Activated T-cell treated with anti-CD3 and anti-CD28 coated beads, Interleukin-2, amount 50 U/mL, for 48 hours (primary cell): Measurements from ENCODE around the gene CMPK1.
A peak's percentile ranks its signal among the peaks of the same experiment; 100 is the strongest.
"Not testable (repeated sequence)": the region's sequence is repeated elsewhere in the genome, so short reads cannot be mapped to it uniquely, and the experiment has no call there.

ENCODE experiments used
- DNase-seq, 2 experiments: peaks; one replicate each; pipeline ENCODE4 v3.0.0-alpha.2; 2020

CMPK1 gene, protein sequence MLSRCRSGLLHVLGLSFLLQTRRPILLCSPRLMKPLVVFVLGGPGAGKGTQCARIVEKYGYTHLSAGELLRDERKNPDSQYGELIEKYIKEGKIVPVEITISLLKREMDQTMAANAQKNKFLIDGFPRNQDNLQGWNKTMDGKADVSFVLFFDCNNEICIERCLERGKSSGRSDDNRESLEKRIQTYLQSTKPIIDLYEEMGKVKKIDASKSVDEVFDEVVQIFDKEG

DNA sequence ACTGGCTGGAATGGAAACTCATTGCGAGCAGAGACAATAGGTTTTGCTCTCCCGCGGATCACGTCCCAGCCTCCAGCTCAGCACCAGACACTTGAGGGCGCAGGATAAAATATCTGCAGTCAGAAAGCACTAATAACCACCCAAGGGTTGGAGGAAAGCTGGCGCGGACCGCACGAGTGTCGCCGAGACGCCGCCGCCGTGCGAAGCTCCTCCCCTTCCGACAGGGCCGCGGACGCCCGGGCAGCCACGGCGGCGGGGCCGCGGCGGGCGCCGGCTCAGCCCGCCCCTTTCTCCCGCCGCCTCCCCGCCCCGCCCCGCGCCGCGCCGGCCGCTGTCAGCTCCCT, at the start of gene CMPK1:
Gene CMPK1, plus strand, starts transcription at position 213 of the 344 bp plus-strand sequence. CDS start 156 bp downstream, outside the sequence.
- DNase-seq: peak; percentile 78 to 86

DNA sequence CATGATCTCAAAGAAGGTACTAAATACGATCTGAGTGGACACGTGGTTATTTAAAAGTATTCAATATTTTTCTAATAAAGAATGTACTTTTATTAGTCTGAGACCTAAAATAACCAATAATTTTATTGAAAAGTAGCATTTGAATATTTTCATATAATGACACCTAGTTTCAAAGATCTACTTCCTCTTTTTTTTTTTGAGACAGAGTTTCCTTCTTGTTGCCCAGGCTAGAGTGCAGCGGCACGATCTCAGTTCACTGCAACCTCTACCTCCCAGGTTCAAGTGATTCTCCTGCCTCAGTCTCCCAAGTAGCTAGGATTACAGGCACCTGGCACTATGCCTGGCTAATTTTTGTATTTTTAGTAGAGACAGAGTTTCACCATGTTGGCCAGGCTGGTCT, 45.5 kb upstream of the CMPK1 start:
- DNase-seq: not testable (repeated sequence)

DNA sequence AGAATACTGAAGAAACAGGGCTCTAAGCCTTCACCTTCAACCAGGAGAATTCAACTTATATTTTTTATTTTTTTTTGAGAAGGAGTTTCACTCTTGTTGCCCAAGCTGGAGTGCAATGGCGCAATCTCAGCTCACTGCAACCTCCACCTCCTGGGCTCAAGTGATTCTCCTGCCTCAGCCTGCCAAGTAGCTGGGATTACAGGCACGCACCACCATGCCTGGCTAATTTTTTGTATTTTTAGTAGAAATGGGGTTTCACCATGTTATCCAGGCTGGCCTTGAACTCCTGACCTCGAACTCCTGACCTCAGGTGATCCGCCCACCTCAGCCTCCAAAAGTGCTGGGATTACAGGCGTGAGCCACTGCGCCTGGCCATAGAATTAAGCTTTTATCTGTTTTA, 38.7 kb upstream of the CMPK1 start:
- DNase-seq: not testable (repeated sequence)

DNA sequence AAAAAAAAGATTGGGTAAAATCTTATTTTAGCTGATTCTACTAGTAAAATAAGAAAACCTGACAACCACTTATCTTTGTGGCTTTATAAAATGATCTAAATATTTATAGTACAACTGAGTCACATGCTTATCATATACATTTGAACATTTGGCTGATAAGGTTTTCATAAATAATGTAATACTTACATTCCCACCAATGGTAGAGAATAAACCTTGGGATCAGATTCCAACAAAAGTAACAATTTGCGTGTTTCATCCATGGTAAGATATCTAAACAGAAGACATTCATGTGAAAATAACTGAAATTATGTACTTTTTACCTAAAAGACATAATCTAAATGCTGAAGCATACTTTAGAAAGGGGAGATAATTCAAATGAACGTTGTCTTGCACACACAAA, 38.0 kb upstream of the CMPK1 start:
- no peak for DNase-seq

DNA sequence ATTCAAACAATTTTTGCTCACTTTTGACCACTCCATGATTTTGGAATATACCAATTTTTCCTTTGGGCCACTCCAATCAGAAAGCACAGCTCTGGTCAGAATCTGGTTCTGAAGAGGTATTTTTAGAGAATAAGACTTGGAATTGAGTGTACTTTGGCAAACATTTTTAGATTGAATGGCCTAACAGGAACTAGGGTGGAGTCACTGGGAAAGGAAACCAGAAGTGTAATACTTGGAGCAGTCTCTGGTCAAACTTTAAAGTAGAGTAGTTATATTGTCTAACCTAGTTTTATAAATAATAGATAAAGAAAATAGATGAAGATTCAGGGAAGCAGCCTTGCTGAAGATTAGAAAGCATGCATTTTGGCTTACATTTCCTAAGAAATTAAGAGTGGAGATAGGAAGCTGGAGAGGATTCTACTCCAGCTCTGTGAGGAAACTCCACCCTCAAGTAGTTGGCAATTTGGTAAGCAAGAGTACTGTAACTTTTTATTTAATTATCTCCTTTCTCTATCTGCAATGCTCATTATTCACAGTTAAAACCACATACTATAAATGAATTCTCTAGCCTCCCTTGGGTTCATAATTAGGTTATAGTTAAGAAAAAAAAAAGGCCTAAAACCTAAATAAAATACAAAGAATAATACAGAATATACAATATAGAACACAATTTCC, 35.4 kb upstream of the CMPK1 start:
- DNase-seq: no peak

DNA sequence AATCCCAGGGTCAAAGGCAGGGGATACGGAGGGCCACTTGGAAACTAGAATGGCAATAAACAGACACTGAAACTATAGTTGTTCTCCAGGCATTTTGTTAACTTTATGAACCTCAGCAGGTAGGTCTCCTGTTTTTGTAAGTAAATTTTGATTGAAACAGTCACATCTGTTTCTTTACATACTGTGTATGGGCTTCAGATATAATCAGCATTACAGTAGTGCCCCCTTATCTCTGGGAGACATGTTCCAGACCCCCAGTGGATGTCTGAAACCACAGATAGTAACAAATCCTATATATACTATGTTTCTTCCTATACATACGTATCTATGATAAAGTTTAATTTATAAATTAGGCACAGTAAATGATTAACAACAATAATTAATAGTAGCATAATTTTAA, 31.1 kb upstream of the CMPK1 start:
- no peak for DNase-seq

DNA sequence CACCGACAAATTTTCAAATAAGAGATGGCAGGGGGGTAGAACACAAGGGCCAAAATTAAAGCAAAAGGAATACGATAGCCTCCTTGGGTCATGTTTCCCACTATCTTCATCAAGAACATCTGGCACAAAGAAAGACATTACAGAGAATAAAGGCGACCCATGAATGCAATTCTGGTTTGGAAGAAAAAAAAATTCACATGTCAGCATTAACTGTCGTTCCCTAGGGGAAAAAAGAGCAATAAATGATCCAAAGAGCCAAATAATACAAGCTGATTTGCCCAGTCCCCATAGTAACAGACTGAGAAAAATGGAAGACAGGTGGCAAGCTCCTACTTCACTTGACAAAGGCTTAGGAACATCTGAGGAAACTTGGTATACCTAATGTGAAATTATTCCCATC, 24.2 kb upstream of the CMPK1 start:
- no peak for DNase-seq

DNA sequence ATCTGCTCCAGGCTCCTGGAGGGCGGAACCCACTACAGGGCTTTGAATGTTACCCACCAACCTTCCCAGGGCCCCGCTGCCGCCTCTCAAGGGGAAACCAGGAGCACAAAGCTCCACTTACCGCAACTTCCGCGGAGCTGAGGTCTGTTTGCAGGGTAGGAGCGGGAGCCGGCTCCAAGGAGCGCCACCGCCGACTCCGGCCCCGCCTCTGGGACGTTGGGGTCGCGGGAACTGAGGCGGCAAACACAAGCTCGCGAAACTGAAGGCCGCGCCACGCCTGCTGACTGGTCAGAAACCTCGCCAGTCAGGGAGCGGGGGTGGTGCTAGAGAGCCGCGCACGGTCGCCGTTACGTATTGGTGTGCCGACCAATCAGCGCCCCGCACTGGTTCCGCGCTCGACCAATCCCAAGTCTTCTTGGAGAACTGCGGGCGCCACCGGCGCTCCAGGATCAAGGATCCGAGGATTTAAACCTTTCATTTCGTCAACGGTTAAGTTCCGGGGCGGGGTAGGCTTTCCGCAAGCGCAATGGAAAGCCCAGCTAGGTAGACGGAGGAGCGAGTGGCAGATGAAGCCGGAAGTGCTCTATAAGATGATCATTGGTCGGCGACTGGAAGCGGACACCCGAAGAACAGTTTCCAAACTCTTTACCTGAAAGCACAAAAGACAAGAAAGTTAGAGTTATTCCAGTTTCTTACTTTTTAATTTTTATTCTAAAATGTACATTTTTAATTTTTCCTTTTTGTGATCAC, 19.5 kb upstream of the CMPK1 start, which contains the start of gene STIL:
Gene STIL, minus strand, starts transcription at position 233 of the 750 bp plus-strand sequence. CDS start 3,828 bp downstream, outside the sequence.
- DNase-seq: peak; percentile 97 to 98

DNA sequence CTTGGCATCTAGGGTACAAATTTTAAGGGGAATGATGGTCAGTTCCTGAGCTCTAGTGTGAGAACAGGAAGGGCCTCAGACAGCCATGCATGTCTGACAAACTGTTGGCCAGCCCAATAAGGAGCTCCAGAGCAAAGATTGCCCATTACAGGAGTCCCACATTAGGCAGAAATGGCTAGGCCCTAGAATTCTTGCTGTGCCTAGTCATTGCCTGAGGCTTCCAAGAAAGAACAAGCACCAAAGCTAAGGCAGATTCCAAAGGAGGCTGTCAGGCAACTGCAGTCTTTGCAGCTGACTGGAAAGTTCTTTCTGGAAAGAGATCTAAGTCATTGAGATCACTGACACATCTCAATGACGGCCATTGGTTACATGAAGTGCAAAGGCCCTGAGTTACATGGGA, 15.7 kb upstream of the CMPK1 start:
- no peak for DNase-seq

DNA sequence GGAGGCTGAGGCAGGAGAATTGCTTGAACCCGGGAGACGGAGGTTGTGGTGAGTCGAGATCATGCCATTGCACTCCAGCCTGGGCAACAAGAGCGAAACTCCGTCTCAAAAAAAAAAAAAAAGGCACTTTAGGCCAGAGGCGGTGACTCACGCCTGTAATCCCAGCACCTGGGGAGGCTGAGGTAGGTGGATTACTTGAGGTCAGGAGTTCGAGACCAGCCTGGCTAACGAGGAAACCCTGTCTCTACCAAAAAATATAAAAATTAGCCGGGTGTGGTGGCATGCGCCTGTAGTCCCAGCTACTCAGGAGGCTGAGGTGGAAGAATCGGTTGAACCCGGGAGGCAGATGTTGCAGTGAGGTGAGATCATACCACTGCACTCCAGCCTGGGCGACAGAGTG, 13.6 kb upstream of the CMPK1 start:
- DNase-seq: not testable (repeated sequence)

DNA sequence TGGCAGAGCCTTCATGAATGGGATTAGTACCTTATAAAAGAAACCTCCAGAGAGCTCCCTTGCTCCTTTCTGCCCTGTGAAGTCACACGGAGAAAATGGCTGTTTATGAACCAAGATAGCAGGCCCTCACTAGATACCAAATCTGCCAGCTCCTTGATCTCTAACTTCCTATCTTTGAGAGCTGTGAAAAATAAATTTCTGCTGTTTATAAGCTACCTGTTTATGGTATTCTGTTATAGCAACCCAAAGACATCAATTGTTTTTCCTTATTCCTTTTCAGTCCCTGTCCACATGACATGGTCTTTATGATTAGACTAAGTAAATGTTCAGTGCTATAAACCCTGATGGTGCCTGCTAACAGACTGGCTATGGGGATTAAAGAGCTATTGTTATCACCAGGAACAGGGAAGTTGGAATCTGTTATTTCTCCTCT, 10.0 kb upstream of the CMPK1 start:
- DNase-seq: no peak

DNA sequence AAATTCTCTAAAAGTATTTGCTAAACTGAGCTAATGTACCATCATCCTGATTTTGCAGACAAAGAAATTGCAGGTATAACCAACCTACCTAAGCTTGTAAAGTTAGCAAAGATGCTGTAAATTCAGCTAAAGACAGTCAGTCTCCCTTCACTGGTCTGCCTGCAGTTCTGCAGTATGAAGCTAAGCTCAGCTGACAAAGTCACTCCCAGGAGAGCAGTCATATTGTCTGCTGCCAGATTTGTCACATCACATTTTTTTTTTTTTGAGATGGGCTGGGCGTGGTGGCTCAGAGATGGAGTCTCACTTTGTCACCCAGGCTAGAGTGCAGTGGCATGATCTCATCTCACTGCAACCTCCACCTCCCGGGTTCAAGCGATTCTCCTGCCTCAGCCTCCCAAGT, 8.9 kb upstream of the CMPK1 start:
- DNase-seq: no peak

DNA sequence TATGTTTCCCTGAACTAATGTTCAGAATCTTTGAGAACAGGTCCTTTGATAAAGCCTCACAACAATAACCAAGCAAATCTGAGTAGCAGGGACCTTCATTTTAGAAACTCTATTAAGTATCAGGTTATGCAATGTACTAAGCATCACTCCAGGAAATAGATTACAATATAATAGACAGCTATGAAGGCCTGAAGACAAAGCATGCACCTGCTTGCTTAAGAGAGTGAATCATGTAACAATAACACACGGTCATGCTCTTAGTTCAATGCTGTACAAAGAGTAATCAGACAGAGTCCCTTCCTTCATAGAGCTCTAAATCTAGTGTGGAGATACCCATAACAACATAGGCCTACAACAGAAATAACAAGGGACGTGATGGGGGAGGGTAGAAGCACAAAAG, 8.1 kb upstream of the CMPK1 start:
- no peak for DNase-seq

DNA sequence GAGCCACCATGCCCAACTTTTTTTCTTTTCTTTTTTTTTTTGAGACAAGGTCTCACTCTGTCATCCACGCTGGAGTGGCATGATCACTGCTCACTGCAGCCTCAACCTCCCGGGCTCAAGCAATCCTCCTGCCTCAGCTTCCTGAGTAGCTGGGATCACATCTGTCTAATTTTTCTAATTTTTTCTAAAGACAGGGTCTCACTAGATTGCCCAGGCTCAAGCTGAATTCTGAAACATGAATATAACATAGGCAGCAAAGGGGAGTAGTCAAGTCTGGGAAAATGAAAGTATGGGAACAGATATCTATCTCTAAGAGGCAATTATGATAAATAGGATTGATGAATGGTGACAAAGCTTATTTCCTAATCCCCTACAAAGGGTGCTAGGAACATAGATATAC, 7.3 kb upstream of the CMPK1 start:
- DNase-seq: no peak

DNA sequence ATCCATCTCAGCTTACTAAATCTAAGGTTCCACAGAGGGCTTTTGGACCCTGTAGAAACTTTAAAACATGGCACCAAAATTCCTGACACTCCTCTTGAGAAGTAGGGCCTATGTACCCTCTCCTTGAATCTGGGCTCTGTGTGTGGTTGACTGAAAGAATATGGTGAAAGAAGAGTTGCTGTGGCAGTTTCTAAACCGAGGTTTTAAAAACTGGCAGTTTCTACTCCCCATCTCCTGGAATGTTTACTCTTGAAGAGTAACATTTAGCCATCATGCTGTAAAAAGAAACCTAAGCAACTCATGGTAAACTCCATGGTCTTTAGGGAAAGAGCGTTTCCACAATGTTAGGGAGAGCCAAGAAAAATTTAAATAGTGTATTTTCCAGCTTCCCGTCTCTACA, 4.6 kb upstream of the CMPK1 start:
- no peak for DNase-seq

DNA sequence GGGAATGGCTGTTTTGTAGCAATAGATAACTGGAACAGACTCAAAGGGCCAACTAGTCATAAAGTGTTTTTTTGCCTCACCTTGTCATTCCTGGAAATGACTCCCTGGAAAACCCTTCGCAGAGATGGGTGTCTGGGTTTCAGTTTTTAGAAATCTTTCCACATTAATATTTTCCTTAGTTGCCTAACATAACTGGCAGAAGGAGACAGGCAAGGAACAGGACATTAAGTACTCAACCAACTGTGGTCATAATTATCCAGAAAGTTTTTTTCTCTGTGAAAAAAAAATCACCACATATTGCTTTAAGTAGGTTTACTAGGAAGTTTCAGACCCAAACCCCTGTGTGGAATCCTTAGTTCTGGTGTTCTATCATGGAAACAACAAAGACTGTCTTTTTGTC, 3.4 kb upstream of the CMPK1 start:
- DNase-seq: no peak

DNA sequence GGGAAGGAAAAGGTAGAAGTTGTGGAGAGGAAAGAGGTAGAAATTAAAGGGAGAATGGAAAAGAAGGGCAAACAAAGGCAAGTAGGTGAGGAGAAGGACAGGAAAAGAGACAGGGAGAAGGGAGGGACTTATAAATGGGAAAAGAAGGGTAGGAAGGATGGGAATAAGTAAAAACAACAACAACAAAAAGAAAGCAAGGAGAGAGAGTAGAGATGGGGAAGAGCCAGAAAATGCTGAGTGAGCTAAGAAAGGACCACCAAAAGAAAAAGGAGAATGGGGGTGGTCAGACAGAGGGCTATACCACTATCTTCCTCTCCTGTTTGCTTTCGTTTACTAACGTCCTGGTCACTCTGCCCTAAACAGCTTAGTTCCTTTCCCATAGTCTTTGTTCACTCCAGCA, 1.7 kb upstream of the CMPK1 start:
- DNase-seq: no peak

DNA sequence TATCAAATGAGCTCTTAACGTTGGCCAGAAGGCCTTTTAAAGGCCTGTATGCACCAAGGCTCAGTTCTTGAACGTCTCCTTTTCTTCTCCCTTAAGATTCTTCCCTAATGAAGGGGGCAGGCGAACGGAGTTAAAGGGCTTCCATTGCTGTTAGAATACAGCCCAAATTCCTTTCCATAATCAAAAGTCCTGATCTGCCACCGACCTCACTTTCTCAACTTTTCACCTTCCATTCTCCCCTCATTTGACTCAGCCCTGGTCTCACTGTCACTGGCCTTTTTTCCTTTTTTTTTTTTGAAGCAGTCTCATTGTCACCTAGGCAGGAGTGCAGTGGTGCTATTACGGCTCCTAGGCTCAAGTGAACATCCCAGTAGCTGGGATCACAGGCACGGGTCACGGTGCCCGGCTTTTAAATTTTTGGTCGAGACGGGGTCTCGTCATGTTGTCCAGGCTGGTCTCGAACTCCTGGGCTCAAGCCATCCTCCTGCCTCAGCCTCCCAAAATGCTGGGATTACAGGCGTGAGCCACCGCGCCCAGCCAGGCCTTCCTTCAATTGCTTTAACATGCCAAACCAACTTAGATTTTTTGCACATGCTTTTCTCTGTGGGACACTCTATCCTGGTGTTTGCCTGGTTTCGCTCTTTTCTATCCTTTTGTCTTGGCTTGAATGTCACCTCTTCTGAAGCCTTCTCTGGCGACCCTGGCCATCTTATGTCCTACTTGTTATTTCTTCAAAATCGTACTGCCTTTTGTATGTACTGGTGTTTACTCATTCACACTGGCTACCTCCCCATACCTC, 612 bp upstream of the CMPK1 start:
- no peak for DNase-seq

DNA sequence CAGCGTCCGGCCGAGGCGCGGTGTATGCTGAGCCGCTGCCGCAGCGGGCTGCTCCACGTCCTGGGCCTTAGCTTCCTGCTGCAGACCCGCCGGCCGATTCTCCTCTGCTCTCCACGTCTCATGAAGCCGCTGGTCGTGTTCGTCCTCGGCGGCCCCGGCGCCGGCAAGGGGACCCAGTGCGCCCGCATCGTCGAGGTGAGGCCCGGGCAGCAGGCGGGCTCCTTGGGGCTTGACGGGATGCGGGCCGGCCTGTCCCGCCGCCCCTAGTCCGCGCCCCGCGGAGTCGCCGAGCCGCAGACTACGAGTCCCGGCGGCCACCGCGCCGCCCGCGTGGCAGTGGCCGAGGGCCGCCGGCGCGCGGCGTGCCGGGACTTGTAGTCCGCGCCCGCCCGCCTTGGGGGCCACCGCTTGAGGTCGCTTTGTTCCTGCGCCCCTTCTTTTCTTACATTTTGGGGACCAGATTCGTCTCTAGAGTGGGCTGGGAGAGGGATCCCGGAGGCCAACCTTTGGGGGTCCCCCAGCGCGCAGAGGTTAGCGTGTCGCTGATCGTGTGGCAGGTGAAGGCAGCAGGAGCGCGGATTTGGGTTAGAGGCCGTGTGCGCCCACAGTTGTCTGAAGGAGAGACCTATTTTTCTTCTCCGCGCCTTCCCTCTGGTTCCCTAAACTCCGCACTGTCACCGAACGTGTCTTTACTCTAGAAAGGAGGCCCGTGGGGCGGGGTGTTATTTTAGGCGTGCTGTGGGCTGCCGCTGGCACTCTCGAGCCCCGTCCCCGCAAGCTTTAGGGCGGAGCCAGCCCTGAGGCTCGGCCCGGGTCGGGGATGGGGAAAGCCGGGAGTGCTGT, 553 bp downstream of the CMPK1 start:
- peak; percentile 81 to 84 for DNase-seq

DNA sequence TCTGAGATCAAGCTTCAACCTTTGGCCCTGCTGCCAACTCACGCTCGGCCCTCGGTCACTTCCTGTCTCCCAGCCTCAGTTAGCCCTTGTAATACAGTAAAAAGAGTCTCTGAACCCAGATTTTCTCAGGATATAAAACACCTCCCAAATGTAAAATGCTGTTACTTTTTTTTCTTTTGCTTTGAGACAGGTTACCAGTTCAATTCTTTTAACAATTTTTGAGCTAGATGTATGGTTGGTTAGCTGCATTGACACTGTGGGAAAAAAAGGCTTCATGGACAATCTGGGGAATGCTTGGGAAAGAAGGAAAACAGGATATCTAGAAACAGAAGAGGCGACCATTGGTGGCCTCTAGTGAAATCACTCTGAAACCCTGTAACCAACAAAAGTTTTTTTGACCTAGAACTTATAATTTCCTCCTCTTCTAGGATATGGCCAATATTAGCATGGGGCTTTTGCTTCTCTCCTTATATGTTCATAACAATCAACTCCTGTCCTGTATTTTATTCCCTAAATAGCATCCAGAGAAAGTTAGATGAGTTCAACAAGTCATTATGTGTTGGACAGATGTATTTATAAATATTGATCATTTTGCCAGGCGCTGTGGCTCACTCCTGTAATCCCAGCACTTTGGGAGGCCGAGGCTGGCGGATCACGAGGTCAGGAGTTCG, 1.3 kb downstream of the CMPK1 start:
- DNase-seq: no peak

DNA sequence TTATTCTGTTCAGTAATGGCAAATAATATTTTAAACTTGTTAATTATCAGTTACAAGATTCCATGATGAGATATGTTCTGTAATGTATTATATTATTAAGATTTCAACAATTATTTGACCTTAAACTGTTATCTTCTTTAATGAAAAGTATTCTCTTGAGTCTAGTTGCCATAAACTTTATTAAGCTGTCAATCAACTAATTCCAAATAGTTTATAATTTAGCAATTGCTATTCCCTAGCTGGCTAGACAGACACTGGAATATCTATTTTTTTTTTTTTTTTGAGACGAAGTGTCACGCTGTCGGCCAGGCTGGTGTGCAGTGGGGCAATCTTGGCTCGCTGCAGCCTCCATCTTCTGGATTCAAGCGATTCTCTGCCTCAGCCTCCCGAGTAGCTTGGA, 3.8 kb downstream of the CMPK1 start:
- DNase-seq: no peak
